ENCODE data around the gene DDX11.

- no peak for TF ChIP-seq CTCF (IDR thresholded peaks at IDR 0.05; ENCODE audit: low read depth, low read length, poor library complexity, severe bottlenecking)
- no peak for TF ChIP-seq EZH2phosphoT487 (IDR thresholded peaks at IDR 0.05; ENCODE audit: borderline replicate concordance, low read length)
These were observed 41.7 kb upstream of the DDX11 start for GRCh38 chr12:31031951-31032335.

Measured in DOHH2 (cell line).